IMR-90 (cell line): Measurements from ENCODE around the gene EXOSC9. TPM values are rescaled to one million over a fixed set of nuclear protein-coding genes. Genes with fewer than 3 reads are reported as not detected.

Experiments
- ATAC-seq: fragments of 200-7000 bp; cut with Tn5 transposase; 2 replicates; pipeline ENCODE4 v1.9.1; 2020; ENCODE audit warnings: low read depth, mild to moderate bottlenecking, moderate library complexity
- BruUV-seq: library from RNA; stranded (reverse); fragments of 400-500 nt; replicated peaks from 2 replicates; lab custom pipeline; 2021; lab: Mats Ljungman, UMichigan
- CTCF ChIA-PET: fragments of 300-600 bp; formaldehyde crosslinking; extraction: SDS; loops from one replicate; lab custom pipeline; 2021; ENCODE audit warnings: antibody characterized with exemption; lab: Yijun Ruan, JAX
- POLR2A ChIA-PET: fragments of 300-600 bp; sonication (Branson Sonifier 250); formaldehyde crosslinking; loops from one replicate; lab custom pipeline; 2022; ENCODE audit warnings: antibody characterized with exemption; ENCODE audit not compliant: unreplicated experiment; lab: Charles Lee
- DNase-seq: peaks from one replicate; pipeline ENCODE4 v3.0.0; 2013
- H2AFZ ChIP-seq: replicated peaks from 2 replicates; pipeline ENCODE3; 2013; ENCODE audit warnings: low read length, mild to moderate bottlenecking; ENCODE audit not compliant: poor library complexity
- H2AK5ac ChIP-seq: 2 replicates; pipeline ENCODE4 v1.6.1; 2013; ENCODE audit warnings: low read depth, low read length, inconsistent platforms
- H2AK9ac ChIP-seq: replicated peaks from 2 replicates; pipeline ENCODE3; 2013; ENCODE audit warnings: mild to moderate bottlenecking, low read depth, low read length, moderate library complexity; ENCODE audit not compliant: poor library complexity
- H2BK120ac ChIP-seq: 2 replicates; pipeline ENCODE4 v1.6.1; 2013; ENCODE audit warnings: low read depth, low read length, inconsistent platforms
- H2BK15ac ChIP-seq: 3 replicates; pipeline ENCODE4 v1.6.1; 2013; ENCODE audit warnings: low read depth, low read length, inconsistent platforms
- H2BK20ac ChIP-seq: 2 replicates; pipeline ENCODE4 v1.6.1; 2013; ENCODE audit warnings: low read depth, mild to moderate bottlenecking, inconsistent platforms, low read length, moderate library complexity
- H2BK5ac ChIP-seq: 2 replicates; pipeline ENCODE4 v1.6.1; 2013; ENCODE audit warnings: mild to moderate bottlenecking, low read depth, low read length, inconsistent platforms; ENCODE audit not compliant: poor library complexity, severe bottlenecking
- H3K14ac ChIP-seq: replicated peaks from 2 replicates; pipeline ENCODE4 v1.6.1; 2013; ENCODE audit warnings: low read depth, low read length, inconsistent platforms
- H3K18ac ChIP-seq: 2 replicates; pipeline ENCODE4 v1.6.1; 2013; ENCODE audit warnings: low read depth, low read length, control low read depth
- H3K23ac ChIP-seq: 2 replicates; pipeline ENCODE4 v1.6.1; 2013; ENCODE audit warnings: low read depth, low read length, inconsistent platforms
- H3K27ac ChIP-seq: 2 replicates; pipeline ENCODE4 v1.5.1; 2013; ENCODE audit warnings: mild to moderate bottlenecking, control low read depth, low read length; ENCODE audit not compliant: insufficient read depth
- H3K27me3 ChIP-seq: 2 replicates; pipeline ENCODE4 v1.6.1; 2013; ENCODE audit warnings: low read length; ENCODE audit not compliant: control insufficient read depth, insufficient read depth
- H3K36me3 ChIP-seq: 2 replicates; pipeline ENCODE4 v1.6.1; 2013; ENCODE audit warnings: low read length, mixed read lengths; ENCODE audit not compliant: control insufficient read depth, insufficient read depth
- H3K4ac ChIP-seq: 2 replicates; pipeline ENCODE4 v1.6.1; 2013; ENCODE audit warnings: low read depth, low read length, inconsistent platforms
- H3K4me1 ChIP-seq: 2 replicates; pipeline ENCODE4 v1.6.1; 2013; ENCODE audit warnings: low read length, mixed read lengths; ENCODE audit not compliant: control insufficient read depth, insufficient read depth
- H3K4me2 ChIP-seq: 2 replicates; pipeline ENCODE4 v1.6.1; 2013; ENCODE audit warnings: low read depth, mild to moderate bottlenecking, control low read depth, low read length, moderate library complexity
- H3K4me3 ChIP-seq: 2 replicates; pipeline ENCODE4 v1.5.1; 2013; ENCODE audit warnings: low read depth, mild to moderate bottlenecking, control low read depth, low read length, moderate library complexity; ENCODE audit not compliant: insufficient read depth
- H3K56ac ChIP-seq: 2 replicates; pipeline ENCODE4 v1.6.1; 2013; ENCODE audit warnings: low read length, inconsistent platforms; ENCODE audit not compliant: insufficient read depth; ENCODE audit errors: extremely low read depth
- H3K79me1 ChIP-seq, 2 experiments: 2 replicates each; pipeline ENCODE4 v1.6.1; 2013; ENCODE audit warnings: low read length in 2 of 2, inconsistent platforms in 1 of 2, low read depth in 1 of 2
- H3K9ac ChIP-seq: 2 replicates; pipeline ENCODE4 v1.6.1; 2013; ENCODE audit warnings: low read depth, low read length, control low read depth
- H3K9me1 ChIP-seq: 2 replicates; pipeline ENCODE4 v1.6.1; 2013; ENCODE audit warnings: low read length, inconsistent platforms; ENCODE audit not compliant: insufficient read depth
- H3K9me3 ChIP-seq: 2 replicates; pipeline ENCODE4 v1.6.1; 2013; ENCODE audit warnings: low read length; ENCODE audit not compliant: control insufficient read depth, insufficient read depth
- H4K20me1 ChIP-seq: 2 replicates; pipeline ENCODE4 v1.6.1; 2013; ENCODE audit warnings: low read length, inconsistent platforms; ENCODE audit not compliant: insufficient read depth
- H4K5ac ChIP-seq: 2 replicates; pipeline ENCODE4 v1.6.1; 2013; ENCODE audit warnings: mild to moderate bottlenecking, low read depth, low read length, control low read depth
- H4K8ac ChIP-seq, 2 experiments: 2 replicates each; pipeline ENCODE4 v1.6.1; 2013; ENCODE audit warnings: low read depth in 2 of 2, low read length in 2 of 2, control low read depth in 1 of 2, inconsistent platforms in 1 of 2
- H4K91ac ChIP-seq: 2 replicates; pipeline ENCODE4 v1.6.1; 2013; ENCODE audit warnings: low read depth, low read length, inconsistent platforms; ENCODE audit not compliant: insufficient read depth
- CEBPB ChIP-seq: IDR thresholded peaks from 2 replicates; pipeline ENCODE4 v1.6.1; 2012; ENCODE audit warnings: low read depth, low read length, improper control_type of control experiment
- CHD1 ChIP-seq: IDR thresholded peaks from 2 replicates; pipeline ENCODE4 v1.6.1; 2012; ENCODE audit warnings: low read depth, low read length, improper control_type of control experiment
- CTCF ChIP-seq: conservative IDR thresholded peaks from 2 replicates; pipeline ENCODE4 v1.5.1; 2012; ENCODE audit warnings: mild to moderate bottlenecking, low read depth, low read length, improper control_type of control experiment
- ELK1 ChIP-seq: fragments of 150-350 bp; IDR thresholded peaks from 2 replicates; pipeline ENCODE4 v1.6.1; 2016; ENCODE audit warnings: low read depth, mild to moderate bottlenecking, low read length, moderate library complexity, borderline replicate concordance
- FOS ChIP-seq: fragments of 150-350 bp; IDR thresholded peaks from 2 replicates; pipeline ENCODE4 v1.6.1; 2016; ENCODE audit warnings: low read depth, low read length
- MAFK ChIP-seq: IDR thresholded peaks from 2 replicates; pipeline ENCODE4 v1.6.1; 2012; ENCODE audit warnings: low read depth, low read length, improper control_type of control experiment
- MAZ ChIP-seq: IDR thresholded peaks from 2 replicates; pipeline ENCODE4 v1.6.1; 2012; ENCODE audit warnings: low read depth, mild to moderate bottlenecking, low read length, improper control_type of control experiment, moderate library complexity, borderline replicate concordance
- MXI1 ChIP-seq: IDR thresholded peaks from 2 replicates; pipeline ENCODE4 v1.6.1; 2012; ENCODE audit warnings: low read depth, mild to moderate bottlenecking, low read length, moderate library complexity, borderline replicate concordance
- NFE2L2 ChIP-seq: fragments of 150-350 bp; IDR thresholded peaks from 2 replicates; pipeline ENCODE4 v1.6.1; 2016; ENCODE audit warnings: low read depth, mild to moderate bottlenecking, low read length
- POLR2A ChIP-seq: IDR thresholded peaks from 2 replicates; pipeline ENCODE4 v1.6.1; 2012; ENCODE audit warnings: mild to moderate bottlenecking, low read depth, low read length
- RAD21 ChIP-seq: IDR thresholded peaks from 2 replicates; pipeline ENCODE4 v1.6.1; 2012; ENCODE audit warnings: low read length, improper control_type of control experiment
- RCOR1 ChIP-seq: IDR thresholded peaks from 2 replicates; pipeline ENCODE4 v1.6.1; 2012; ENCODE audit warnings: mild to moderate bottlenecking, low read length, improper control_type of control experiment; ENCODE audit not compliant: insufficient replicate concordance
- RFX5 ChIP-seq: IDR thresholded peaks from 2 replicates; pipeline ENCODE4 v1.8.0; 2012; ENCODE audit warnings: low read depth, mild to moderate bottlenecking, low read length, moderate library complexity
- SMC3 ChIP-seq: fragments of 150-350 bp; IDR thresholded peaks from 2 replicates; pipeline ENCODE4 v1.6.1; 2016; ENCODE audit warnings: low read depth, mild to moderate bottlenecking, antibody characterized with exemption, low read length, moderate library complexity
- WGBS, 2 experiments: methylation state at CpG; one replicate each; pipeline versions ENCODE4 v1.1.5 to v1.1.7; 2013; ENCODE audit warnings: missing lambda C conversion rate in 2 of 2; ENCODE audit not compliant: insufficient read length in 1 of 2; ENCODE audit errors: extremely low coverage in 2 of 2; 5-methylcytosine and 5-hydroxymethylcytosine counted together
- dilution Hi-C: fragments of 300-500 bp; cut with HindIII; formaldehyde crosslinking; loops from one replicate; pipeline ENCODE4 v1.14.3; 2018; ENCODE audit warnings: low sequenced_read_pairs; ENCODE audit not compliant: unreplicated experiment
- in situ Hi-C: fragments of 300-500 bp; cut with MboI; formaldehyde crosslinking; loops from 3 replicates; pipeline ENCODE4 v1.14.3; 2019; ENCODE audit warnings: low sequenced_read_pairs, inconsistent platforms, mixed read lengths
- intact Hi-C: fragments of 100-400 bp; cut with micrococcal nuclease; formaldehyde crosslinking; loops from 2 replicates; pipeline ENCODE4 v1.10.0; 2022
- polyA plus RNA-seq, 3 experiments: library from polyadenylated mRNA; depleted of rRNA; stranded (reverse); fragments of >200 nt; gene quantifications; 2 replicates each; pipeline ENCODE4 v1.2.3, GENCODE V29; 2012; ENCODE audit warnings: low replicate concordance in 1 of 3
- total RNA-seq: library from RNA; depleted of rRNA; stranded (reverse); fragments of >200 nt; gene quantifications from 2 replicates; pipeline ENCODE4 v1.2.3, GENCODE V29; 2012

EXOSC9 gene
- total and polyA plus RNA-seq, 2 of the 4 experiments (the other 2 are of a cell fraction), result 34.7 to 47.5 TPM

GRCh38 chr4:121829511-121829910, 28.4 kb downstream of the EXOSC9 start:
- H3K23ac ChIP-seq, result no peak overlapping the region
- H3K79me1 ChIP-seq, result no peaks in the 10 kb centered on the region
- peaks cover 10% of the 10 kb centered on the region for H3K36me3 ChIP-seq
- no peaks in the 10 kb centered on the region for H3K27me3 ChIP-seq
- no peak overlapping the region for H3K9ac ChIP-seq
- no peak overlapping the region for H2BK120ac ChIP-seq
- H2BK5ac ChIP-seq, result no peak overlapping the region
- no peaks in the 10 kb centered on the region for H3K4me1 ChIP-seq
- POLR2A ChIA-PET, result no interaction called here
- CTCF ChIA-PET, result no interaction called here
- H4K20me1 ChIP-seq, result no peaks in the 10 kb centered on the region
- no peaks in the 10 kb centered on the region; the same call in 1 of the 2 replicates for H3K9me1 ChIP-seq
- H3K18ac ChIP-seq, result no peak overlapping the region
- H2AFZ ChIP-seq, result no peak overlapping the region
- in situ Hi-C loops, result no loop called here
- H2AK9ac ChIP-seq, result peak overlapping the region; percentile 23
- H3K14ac ChIP-seq, result no peak overlapping the region
- WGBS, 2 experiments, result no CpG with 5 or more reads among the region's 5 CpGs
- no peak overlapping the region for H2BK20ac ChIP-seq
- no peak overlapping the region for H3K4me3 ChIP-seq
- H4K5ac ChIP-seq, result no peak overlapping the region
- BruUV-seq, result no TSS peak
- no peak overlapping the region for H3K27ac ChIP-seq
- H2BK15ac ChIP-seq, result no peak overlapping the region
- TF ChIP-seq NFE2L2, result no peak
- TF ChIP-seq CHD1, result no peak
- no peak for TF ChIP-seq ELK1
- TF ChIP-seq MXI1, result no peak
- no peak for TF ChIP-seq CTCF
- TF ChIP-seq FOS, result no peak
- TF ChIP-seq MAFK, result no peak
- no peak for TF ChIP-seq RAD21
- TF ChIP-seq SMC3, result no peak
- no peak for TF ChIP-seq MAZ
- no peak for TF ChIP-seq RFX5
- TF ChIP-seq CEBPB, result no peak
- TF ChIP-seq POLR2A, result no peak
- TF ChIP-seq RCOR1, result no peak
- DNase-seq, result peak; percentile 38
- dilution Hi-C loops, result no loop called here
- H3K9me3 ChIP-seq, result no peaks in the 10 kb centered on the region
- H4K91ac ChIP-seq, result no peak overlapping the region
- no peak overlapping the region for H3K56ac ChIP-seq
- no peak overlapping the region for H3K4ac ChIP-seq
- no peak; the same call in 1 of the 2 replicates for ATAC-seq
- intact Hi-C loops, result loop anchor here (10.0 kb wide), 1 partner anchor 455 kb away; no protein-coding TSS in a partner anchor
- no peak overlapping the region for H2AK5ac ChIP-seq
- no peak overlapping the region for H3K4me2 ChIP-seq
- no peak overlapping the region for H4K8ac ChIP-seq
